NCI-H2029 (cell line): ENCODE measurements around the gene B4GALT1.
"Not testable (repeated sequence)": the region's sequence is repeated elsewhere in the genome, so short reads cannot be mapped to it uniquely, and the experiment has no call there.

Experiments
- DNase-seq: peaks from one replicate; lab custom pipeline; 2025; lab: John Stamatoyannopoulos, UW

Gene B4GALT1

GRCh38 chr9:33101104-33101951 lies 65.8 kb downstream of the B4GALT1 start:
- no peak for DNase-seq

- DNase-seq = no peak
Observed at GRCh38 chr9:33099754-33100153, 67.4 kb downstream of the B4GALT1 start.

GRCh38 chr9:33097192-33097591 lies 69.9 kb downstream of the B4GALT1 start:
- no peak for DNase-seq

- no peak for DNase-seq
Observed at GRCh38 chr9:33092634-33093033, 74.5 kb downstream of the B4GALT1 start.

GRCh38 chr9:33085672-33086071 lies 81.5 kb downstream of the B4GALT1 start:
- not testable (repeated sequence) for DNase-seq

GRCh38 chr9:33082538-33083326 lies 84.4 kb downstream of the B4GALT1 start:
- no peak for DNase-seq

DNA sequence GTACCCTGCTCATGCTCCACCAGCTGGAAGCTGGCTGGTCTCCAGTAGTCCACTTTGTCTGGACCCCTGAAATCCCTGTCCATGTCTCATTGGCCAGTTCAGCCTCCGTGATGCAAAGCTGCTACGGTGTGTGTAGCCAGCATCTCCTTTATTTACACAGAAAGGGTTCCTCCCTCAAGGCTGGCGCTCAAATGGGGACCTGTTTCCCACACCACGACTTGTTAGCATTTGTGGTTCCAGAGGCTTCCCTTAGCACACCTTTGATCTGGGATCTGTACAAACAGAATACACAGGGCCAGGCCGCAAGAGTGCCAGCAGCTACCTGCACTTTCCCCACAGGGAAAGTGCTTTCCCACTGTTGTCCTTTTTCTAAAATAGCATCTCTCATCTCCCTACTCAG lies 85.0 kb downstream of the B4GALT1 start:
- DNase-seq = no peak

DNA sequence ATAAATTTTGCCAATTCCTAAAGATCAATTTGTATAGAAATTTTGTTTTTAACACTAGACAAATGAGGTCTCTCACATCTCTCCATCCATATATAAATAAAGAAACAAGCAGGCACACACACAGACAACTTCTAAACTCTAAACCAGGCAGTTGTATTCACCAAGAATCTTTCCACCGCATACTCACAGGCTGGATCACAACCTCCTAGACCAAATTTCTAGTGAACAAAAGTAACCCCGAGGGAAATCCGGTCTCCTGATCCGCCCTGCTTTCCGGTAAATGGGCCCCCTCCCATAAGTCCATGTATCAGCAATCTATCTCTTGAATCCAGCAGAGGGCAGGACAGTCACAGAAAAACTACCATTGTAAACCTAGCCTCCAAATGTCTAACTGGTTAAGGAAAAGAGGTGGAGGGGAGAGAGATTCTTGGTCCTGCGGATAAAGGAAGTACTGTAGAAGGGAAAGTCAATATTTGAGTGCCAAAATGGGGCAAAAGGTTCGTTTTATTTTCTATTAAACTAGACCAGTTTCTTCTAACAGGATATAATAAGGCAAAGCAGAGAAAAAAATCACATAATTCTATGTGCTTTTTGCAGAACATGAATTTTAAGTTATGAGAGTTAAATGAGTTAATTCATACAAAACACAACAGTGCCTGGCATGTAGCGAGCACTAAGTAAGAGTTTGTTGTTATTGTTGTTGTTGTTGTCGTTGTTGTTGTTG lies 85.8 kb downstream of the B4GALT1 start:
- DNase-seq = peak; percentile 85

- DNase-seq = no peak
Observed at GRCh38 chr9:33080534-33080933, 86.6 kb downstream of the B4GALT1 start.

- DNase-seq = peak; percentile 97
Observed at GRCh38 chr9:33076046-33077004, 90.8 kb downstream of the B4GALT1 start, which contains the start of gene SMU1. Gene SMU1, minus strand, starts transcription at chr9:33076674. Its CDS starts 66 bp downstream, at chr9:33076608.

- no peak for DNase-seq
Observed at GRCh38 chr9:33068991-33069390, 98.1 kb downstream of the B4GALT1 start.

DNA sequence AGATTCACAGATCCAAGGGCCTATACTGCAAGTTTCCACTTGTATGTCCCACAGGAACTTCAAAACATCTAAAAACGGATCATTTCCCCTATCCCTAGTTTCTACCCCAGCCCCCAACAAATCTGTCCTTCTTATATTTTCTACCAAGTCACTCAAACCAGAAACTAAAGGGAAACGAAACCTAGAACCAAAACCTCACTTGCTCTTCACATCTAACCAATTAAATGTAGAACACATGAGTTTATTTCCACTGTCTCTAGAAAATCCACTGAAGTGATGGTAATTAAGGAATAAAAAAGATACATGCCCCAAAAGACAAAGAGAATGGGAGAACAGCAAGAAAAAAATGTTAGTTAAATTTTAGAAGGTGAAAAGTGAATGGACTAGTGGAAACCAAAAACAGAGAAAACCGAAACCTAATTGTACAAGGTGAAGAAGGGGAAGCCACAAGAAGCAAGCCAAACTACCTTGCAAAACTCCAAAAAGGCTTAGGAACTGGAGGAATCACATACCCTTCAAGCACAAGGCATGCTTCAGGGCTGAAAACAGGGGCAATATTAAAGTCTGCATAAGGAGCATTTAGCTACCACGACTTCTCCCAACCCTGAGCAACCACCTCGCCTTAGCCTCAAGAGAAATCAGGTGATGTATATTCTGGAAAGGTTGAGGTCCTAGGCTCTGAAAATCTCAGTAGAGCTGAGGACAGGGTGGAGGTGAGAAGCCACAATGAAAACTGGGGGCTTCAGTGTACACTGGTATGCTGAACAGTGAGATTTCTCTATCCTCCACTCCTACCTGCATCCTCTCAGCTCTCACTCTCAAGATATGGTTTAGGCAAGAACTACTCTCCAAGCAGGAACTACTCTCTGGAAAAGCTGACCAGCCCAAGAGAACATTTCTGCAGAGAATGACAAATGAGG lies 101.7 kb downstream of the B4GALT1 start:
- no peak for DNase-seq
